Ectodermal cell (in vitro differentiated cells): ENCODE results near the gene GABPB2.

ENCODE experiments used
- H3K27ac ChIP-seq: 2 replicates; pipeline ENCODE4 v1.7.0; 2013; ENCODE audit warnings: mild to moderate bottlenecking, low read depth, low read length; ENCODE audit not compliant: insufficient read depth, poor library complexity, severe bottlenecking
- H3K27me3 ChIP-seq: 2 replicates; pipeline ENCODE4 v1.7.0; 2013; ENCODE audit warnings: mild to moderate bottlenecking, low read length; ENCODE audit not compliant: insufficient read depth, control insufficient read depth, poor library complexity, severe bottlenecking
- H3K36me3 ChIP-seq: one replicate; pipeline ENCODE4 v1.7.0; 2013; ENCODE audit warnings: low read length; ENCODE audit not compliant: control insufficient read depth, insufficient read depth
- H3K4me1 ChIP-seq: one replicate; pipeline ENCODE4 v1.7.0; 2013; ENCODE audit warnings: low read length; ENCODE audit not compliant: control insufficient read depth, insufficient read depth
- H3K4me3 ChIP-seq: 2 replicates; pipeline ENCODE4 v1.7.0; 2013; ENCODE audit warnings: low read depth, low read length, control low read depth; ENCODE audit not compliant: insufficient read depth
- H3K9me3 ChIP-seq: 2 replicates; pipeline ENCODE4 v1.7.0; 2013; ENCODE audit warnings: mild to moderate bottlenecking, low read length, moderate library complexity; ENCODE audit not compliant: control insufficient read depth
- whole genome bisulfite sequencing, 2 experiments: methylation state at CpG; one replicate each; pipeline ENCODE4 v1.1.7; 2013; ENCODE audit warnings: missing lambda C conversion rate in 2 of 2; 5-methylcytosine and 5-hydroxymethylcytosine counted together

The GABPB2 gene

DNA sequence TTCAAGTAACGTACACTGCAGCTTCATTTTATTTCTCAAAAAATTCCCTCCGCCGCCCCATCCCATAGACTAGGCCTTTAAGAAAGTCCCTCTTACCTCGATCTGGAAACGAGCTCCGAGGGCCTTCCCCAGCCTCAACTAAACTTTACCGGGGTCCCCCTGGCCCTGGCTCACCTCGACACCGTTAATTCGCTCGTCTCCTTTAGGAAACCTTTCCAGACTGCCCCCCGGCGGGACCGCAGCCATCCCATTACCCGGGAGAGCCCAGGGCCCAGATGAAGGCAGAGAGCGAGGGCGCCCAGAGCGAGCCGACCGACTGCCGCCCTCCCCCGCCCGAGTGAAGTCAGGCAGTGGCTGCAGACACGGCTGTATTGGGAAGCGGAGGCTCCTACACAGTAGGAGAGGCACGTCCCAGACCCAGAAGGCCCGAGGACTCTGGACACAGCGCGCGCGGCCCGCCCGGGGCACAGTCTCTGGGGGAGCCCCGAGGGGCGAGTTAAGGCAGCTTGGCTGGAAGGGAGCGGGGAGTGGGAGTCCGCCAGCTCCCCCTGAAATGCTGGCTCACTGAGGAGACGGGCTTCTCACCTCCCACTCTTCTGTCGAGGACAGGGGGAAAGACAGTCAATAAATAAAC, 61.3 kb downstream of the GABPB2 start:
- H3K4me3 ChIP-seq = peak overlapping the region; percentile 33
- peaks cover 32% of the 10 kb centered on the region for H3K27me3 ChIP-seq
- H3K4me1 ChIP-seq = peaks cover 11% of the 10 kb centered on the region
- no peak overlapping the region for H3K27ac ChIP-seq
- no peaks in the 10 kb centered on the region for H3K9me3 ChIP-seq
- peaks cover 5% of the 10 kb centered on the region for H3K36me3 ChIP-seq
- WGBS, 2 experiments = 33 to 35% methylated on average over 39 of the region's 39 CpGs

DNA sequence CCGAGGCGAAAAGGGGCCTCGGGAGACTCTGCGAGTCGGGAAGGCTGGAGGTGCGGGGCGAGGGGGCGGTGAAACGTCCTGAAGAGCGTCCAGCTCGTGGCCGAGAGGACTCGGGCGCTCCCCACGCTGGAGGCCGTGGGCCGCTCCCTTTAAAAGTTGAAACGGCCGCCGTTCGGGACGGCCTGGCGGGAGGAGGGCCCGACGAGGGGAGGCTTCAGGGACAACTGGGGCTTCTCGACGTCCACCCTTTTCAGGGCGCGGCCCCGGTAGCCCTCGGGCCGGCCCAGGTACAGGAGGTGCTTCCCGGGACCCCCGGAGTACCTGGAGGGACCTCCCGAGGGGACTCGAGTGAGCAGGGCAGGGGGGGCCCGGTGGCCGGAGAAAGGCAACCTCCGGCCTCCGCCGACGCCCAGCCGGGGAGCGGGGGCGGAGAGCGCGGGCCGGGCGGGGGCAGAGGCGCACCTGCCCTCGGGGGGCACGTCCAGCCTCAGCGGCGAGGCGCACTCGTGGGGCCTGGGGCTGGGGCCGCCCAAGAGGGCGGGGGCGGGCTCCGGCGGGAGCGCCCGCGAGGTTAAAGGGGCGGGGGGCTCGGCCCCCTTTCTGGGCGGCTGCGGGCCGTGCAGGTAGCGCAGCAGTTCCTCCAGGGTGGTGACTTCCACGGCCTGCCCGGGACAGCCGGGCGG, 61.9 kb downstream of the GABPB2 start:
- Histone ChIP-seq H3K4me3 (no peak overlapping the region), H3K9me3 (no peaks in the 10 kb centered on the region), H3K36me3 (peaks cover 5% of the 10 kb centered on the region), H3K4me1 (peaks cover 11% of the 10 kb centered on the region), H3K27ac (no peak overlapping the region), H3K27me3 (peaks cover 32% of the 10 kb centered on the region)
- WGBS, 2 experiments = 72 to 76% methylated on average over 74 of the region's 74 CpGs

DNA sequence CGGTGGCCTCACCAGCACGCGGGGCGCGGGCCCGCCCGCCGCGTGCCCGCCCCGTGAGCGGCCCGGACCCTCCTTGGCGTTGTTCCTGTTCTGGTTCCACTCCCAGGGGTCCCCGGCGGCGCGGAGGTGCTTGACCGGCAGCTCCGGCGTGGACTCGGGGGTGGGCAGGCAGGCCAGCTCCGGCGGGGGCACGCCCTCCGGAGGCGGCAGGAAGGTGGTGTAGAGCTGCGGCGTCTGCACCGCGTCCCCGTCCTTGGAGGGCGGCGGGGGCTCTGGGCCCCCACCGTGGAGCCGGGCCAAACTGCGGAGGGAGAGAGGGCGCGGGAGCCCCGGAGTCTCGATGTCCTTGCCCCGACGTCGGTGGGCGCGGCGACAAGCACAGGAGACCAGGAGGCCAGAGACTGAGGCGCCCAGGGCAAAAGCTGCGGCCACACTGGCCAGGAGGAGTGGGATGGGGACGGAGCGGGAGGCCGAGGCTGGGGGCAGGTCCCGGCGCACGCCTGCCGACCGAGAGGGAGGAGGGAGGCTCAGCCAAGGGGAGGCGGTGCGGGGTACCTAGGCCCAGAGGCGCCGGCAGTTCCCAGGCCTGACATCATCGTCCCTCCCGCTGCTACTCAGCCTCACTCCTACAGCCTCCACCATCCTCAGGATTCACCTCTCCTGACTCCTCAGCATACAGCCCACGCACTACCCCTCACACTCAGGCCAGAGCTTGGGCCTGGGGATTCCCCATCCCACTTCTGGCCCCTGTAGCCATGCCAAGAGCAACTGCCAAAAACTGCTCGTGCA, 62.7 kb downstream of the GABPB2 start:
- H3K9me3 ChIP-seq = no peaks in the 10 kb centered on the region
- H3K4me3 ChIP-seq = no peak overlapping the region
- peaks cover 32% of the 10 kb centered on the region for H3K27me3 ChIP-seq
- peaks cover 11% of the 10 kb centered on the region for H3K4me1 ChIP-seq
- H3K36me3 ChIP-seq = peaks cover 5% of the 10 kb centered on the region
- 70 to 79% methylated on average over 65 of the region's 65 CpGs for WGBS, 2 experiments
- H3K27ac ChIP-seq = no peak overlapping the region

DNA sequence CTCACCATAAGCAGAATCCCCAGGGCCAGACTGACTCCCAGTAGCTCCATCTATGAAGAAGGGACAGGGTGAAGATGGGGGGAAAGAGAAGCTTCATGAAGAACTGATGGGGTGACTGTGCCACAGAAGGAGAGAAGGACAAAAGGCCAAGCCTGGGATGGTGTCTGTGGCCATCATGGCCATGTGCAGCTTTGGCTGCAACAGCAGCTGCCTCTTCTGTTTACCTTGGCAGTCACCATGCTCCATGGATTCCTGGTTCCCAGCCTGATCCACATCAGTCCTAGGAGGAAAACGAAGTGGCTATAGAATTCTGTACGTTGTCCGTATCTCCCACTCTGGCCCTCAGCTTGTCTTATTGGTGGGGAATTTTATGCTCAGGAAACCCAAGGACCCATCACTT, 63.8 kb downstream of the GABPB2 start:
- H3K36me3 ChIP-seq = peaks cover 5% of the 10 kb centered on the region
- peaks cover 32% of the 10 kb centered on the region for H3K27me3 ChIP-seq
- WGBS, 2 experiments = 95 to 96% methylated on average over 3 of the region's 3 CpGs
- H3K9me3 ChIP-seq = no peaks in the 10 kb centered on the region
- no peak overlapping the region for H3K27ac ChIP-seq
- peaks cover 11% of the 10 kb centered on the region for H3K4me1 ChIP-seq
- H3K4me3 ChIP-seq = no peak overlapping the region

DNA sequence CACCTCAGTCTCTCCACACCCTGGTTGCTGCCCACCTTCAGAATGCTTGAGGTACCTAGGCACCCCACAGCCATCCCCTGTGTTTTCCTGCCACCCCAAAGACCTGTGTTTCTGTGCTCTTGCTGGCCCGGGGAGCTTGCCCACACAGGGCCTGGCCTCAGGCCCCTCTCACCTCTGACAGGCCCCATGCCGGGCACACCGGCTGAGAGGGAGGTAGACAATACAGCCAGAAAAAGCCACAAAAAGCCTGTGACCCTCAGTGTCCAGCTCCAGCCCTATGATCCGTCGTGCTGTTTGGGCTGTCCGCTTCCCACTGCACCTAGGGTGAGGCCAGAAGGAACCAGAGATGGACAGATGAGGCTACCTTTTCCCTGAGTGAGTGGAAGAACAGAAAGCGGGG, 64.4 kb downstream of the GABPB2 start:
- WGBS, 2 experiments = 93 to 94% methylated on average over 7 of the region's 7 CpGs
- peaks cover 11% of the 10 kb centered on the region for H3K4me1 ChIP-seq
- H3K4me3 ChIP-seq = no peak overlapping the region
- H3K27me3 ChIP-seq = peaks cover 32% of the 10 kb centered on the region
- peaks cover 5% of the 10 kb centered on the region for H3K36me3 ChIP-seq
- no peak overlapping the region for H3K27ac ChIP-seq
- no peaks in the 10 kb centered on the region for H3K9me3 ChIP-seq

DNA sequence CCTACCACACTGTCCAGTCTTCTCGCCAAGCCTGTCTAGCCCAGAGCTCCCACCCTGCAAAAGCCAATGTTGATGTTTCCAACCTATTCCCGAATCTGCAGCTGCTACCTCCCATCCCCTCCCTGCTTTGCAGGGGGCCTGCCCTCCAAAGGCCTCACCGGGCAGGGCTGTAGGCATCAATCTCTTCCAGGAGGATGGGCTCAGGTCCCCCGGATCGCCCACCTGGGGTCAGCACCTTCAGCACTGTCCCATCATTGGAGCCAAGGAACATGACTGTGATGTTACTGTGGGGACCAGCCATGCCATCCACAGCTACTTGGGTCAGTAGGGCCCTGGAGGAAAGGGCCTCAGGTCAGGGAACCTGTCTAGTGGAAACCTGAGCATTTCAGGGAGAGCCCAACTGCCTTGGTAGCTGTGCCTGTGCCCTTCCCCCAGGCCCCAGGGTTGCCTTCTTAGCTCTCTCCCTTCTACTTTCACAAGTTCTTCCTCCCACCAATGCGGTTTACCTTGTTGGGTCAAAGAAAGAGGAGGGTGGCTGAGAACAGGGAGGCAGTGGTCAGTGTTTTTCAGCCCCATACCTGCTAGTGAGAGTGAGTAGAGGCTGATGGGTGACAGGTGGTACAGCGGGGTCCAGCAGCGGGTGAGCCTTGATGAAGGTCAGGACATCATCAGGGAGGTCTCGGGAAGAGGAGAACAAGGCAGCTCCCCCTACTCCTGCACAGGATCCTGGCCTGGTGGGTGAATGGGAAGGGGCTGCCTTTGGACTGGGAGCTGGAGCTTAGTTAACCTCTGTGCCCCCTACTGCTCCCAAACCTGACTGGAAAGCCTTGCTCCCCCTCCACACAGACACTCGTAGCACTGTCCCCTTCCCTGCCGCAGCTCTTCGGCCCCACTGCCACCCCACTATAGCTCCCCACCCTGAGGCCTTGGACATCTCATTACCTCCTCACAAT, 65.1 kb downstream of the GABPB2 start:
- H3K4me3 ChIP-seq = no peak overlapping the region
- H3K36me3 ChIP-seq = peaks cover 5% of the 10 kb centered on the region
- H3K27ac ChIP-seq = no peak overlapping the region
- 90 to 93% methylated on average over 12 of the region's 12 CpGs for WGBS, 2 experiments
- H3K27me3 ChIP-seq = peaks cover 27% of the 10 kb centered on the region
- H3K9me3 ChIP-seq = no peaks in the 10 kb centered on the region
- H3K4me1 ChIP-seq = peaks cover 11% of the 10 kb centered on the region

DNA sequence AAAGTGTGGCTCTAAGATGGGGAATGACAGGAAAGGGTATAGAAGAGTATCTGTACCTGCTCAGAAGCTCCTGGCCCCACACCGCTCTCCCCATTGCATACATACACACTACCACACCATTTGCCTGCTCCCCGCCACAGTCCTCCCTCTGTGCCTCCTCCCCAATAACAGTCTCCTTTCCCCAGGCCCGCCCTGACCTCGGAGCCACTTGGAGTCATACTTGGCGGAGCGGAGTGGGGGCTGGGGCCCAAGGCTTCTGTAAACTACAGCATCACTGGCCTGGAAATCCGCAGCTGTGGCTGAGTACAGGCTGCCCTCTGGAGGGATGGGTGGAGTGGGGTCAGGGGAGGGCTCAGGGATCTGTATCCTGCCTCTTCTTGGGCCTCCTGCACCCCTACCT, 67.2 kb downstream of the GABPB2 start:
- Histone ChIP-seq H3K4me3 (no peak overlapping the region), H3K36me3 (peaks cover 5% of the 10 kb centered on the region), H3K4me1 (no peaks in the 10 kb centered on the region), H3K9me3 (no peaks in the 10 kb centered on the region), H3K27ac (no peak overlapping the region), H3K27me3 (peaks cover 10% of the 10 kb centered on the region)
- WGBS, 2 experiments = 92 to 95% methylated on average over 7 of the region's 7 CpGs

DNA sequence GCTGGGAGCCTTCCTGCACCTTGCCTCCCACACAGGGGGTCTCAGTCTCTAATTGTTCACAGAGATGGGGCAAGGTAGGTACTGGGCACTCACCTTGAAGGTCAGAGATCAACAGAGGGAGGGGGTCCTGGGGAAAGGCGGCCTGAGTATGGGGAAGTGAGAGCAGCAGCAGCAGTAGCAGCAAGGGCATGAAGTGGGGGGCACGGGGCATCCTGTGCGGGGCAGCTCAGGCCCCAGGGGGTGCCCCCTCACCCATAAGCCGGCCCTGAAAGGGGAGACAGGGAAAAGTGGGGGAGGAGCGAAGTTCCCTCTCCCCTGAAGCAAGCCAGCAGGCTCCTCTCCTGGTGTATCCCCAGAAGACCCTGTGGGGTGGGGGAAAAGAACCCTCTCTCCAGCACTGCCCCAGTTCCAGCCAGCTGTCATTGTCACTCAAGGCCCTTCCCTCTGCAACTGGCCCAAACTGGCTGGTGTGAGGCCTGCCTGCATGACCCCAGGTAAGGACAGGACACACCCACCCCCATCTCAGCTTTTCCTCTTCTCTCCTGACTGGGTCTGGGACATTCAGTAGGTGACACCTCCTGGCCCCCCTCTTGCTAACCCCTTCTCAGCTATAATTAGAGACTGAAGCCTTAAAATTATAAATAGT, 72.0 kb downstream of the GABPB2 start:
- peaks cover 14% of the 10 kb centered on the region for H3K4me1 ChIP-seq
- peaks cover 16% of the 10 kb centered on the region for H3K27me3 ChIP-seq
- no peaks in the 10 kb centered on the region for H3K9me3 ChIP-seq
- 86 to 88% methylated on average over 4 to 5 of the region's 5 CpGs for WGBS, 2 experiments
- H3K36me3 ChIP-seq = no peaks in the 10 kb centered on the region
- no peak overlapping the region for H3K4me3 ChIP-seq
- no peak overlapping the region for H3K27ac ChIP-seq

DNA sequence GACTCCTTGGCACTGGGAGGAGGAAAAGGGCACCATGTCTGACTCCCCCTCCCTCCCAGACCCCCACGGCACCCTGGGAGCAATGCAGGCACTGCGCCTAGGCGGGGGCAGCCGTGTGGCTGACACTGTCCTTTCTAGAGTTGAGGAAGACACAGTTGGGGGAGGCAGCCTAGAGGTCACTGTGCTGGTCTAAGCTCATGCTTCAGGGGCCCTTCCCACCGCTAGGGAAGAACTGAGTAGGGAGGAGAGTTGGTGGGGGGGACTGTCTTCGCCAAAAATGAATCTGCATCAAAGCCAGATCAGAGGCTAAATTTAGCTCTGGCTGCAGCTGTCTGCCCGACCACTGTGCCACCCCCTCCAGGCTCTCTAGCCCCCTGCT, 72.5 kb downstream of the GABPB2 start:
- H3K27ac ChIP-seq = no peak overlapping the region
- no peaks in the 10 kb centered on the region for H3K36me3 ChIP-seq
- peaks cover 21% of the 10 kb centered on the region for H3K27me3 ChIP-seq
- H3K9me3 ChIP-seq = no peaks in the 10 kb centered on the region
- peaks cover 14% of the 10 kb centered on the region for H3K4me1 ChIP-seq
- H3K4me3 ChIP-seq = no peak overlapping the region
- WGBS, 2 experiments = 63 to 64% methylated on average over 7 of the region's 7 CpGs
